Measurements from ENCODE around the gene TNRC6B.

TNRC6B gene

DNA sequence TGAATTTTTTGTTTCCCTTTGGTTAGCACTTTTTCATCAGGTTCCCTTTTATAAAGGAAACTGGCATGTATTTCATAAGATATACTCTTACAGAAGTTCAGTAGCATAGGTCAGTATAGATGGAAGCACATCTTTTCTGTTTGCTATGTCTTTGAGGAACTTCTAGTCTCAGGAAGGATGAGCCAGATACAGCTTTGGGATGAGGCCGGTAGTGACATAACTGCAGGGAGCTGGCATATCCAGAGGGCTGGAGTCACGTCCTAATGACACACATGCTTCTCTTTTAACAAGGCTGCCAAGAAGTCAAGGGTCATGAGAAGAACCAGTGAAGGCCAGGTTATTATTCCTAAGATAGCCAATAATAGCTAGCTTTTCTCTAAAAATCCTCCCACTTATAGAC lies 135.3 kb downstream of the TNRC6B start:
- Mint-ChIP-seq H3K4me1 (no peaks in the 10 kb centered on the region), H3K27me3 (ENCODE audit: low read depth) (no peaks in the 10 kb centered on the region), H3K27ac (no peak overlapping the region), H3K36me3 (ENCODE audit: low read depth) (peaks cover 87% of the 10 kb centered on the region), H3K4me3 (no peak overlapping the region), H3K9me3 (no peaks in the 10 kb centered on the region)
- TF ChIP-seq, protein P1, sequence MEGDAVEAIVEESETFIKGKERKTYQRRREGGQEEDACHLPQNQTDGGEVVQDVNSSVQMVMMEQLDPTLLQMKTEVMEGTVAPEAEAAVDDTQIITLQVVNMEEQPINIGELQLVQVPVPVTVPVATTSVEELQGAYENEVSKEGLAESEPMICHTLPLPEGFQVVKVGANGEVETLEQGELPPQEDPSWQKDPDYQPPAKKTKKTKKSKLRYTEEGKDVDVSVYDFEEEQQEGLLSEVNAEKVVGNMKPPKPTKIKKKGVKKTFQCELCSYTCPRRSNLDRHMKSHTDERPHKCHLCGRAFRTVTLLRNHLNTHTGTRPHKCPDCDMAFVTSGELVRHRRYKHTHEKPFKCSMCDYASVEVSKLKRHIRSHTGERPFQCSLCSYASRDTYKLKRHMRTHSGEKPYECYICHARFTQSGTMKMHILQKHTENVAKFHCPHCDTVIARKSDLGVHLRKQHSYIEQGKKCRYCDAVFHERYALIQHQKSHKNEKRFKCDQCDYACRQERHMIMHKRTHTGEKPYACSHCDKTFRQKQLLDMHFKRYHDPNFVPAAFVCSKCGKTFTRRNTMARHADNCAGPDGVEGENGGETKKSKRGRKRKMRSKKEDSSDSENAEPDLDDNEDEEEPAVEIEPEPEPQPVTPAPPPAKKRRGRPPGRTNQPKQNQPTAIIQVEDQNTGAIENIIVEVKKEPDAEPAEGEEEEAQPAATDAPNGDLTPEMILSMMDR (IDR thresholded peaks at IDR 0.05; ENCODE audit: unreplicated experiment in 3 of 3) = no peak

DNA sequence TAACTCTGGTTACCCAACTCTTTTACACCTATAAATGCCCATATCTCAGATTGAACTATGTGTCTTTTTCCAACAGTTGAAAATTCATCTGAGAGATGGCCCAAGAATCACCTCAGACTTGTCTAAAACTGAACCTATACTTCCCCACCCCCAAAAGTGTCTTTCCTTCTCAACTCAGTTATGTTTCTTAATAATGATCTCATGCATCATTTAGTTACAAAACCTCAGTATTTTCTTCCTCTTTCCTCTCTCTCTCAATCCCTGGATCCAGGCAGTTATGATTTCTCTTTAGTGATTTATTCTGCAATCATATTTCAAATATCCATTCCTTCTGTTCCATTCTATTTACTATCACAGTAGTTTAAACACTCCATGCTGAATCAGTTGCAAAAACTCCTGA lies 136.3 kb downstream of the TNRC6B start:
- Mint-ChIP-seq H3K36me3 (ENCODE audit: low read depth) (peaks cover 87% of the 10 kb centered on the region), H3K4me3 (no peak overlapping the region), H3K4me1 (no peaks in the 10 kb centered on the region), H3K27ac (no peak overlapping the region), H3K27me3 (ENCODE audit: low read depth) (no peaks in the 10 kb centered on the region), H3K9me3 (no peaks in the 10 kb centered on the region)
- TF ChIP-seq, protein P1 (IDR thresholded peaks at IDR 0.05; ENCODE audit: unreplicated experiment in 3 of 3) = no peak

DNA sequence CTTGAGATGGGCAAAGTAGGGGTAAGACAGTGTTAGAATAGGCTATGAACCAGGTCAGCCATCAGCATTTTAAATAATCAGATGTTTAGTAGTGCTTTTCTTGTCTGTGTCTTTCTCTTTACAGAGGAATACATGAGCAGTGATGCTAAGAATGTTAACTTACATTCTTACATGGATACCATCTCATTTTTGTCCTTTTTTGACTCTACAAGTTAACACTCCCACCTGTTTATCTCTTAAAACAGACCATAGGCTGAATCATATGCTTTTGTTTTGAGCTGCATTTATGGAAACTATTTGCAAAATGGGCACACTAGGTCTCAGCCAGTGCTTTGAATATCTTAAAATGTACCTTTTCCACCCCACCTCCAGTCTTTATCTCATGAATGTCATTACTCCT lies 143.0 kb downstream of the TNRC6B start:
- no peak overlapping the region for H3K27ac Mint-ChIP-seq
- no peaks in the 10 kb centered on the region for H3K9me3 Mint-ChIP-seq
- TF ChIP-seq, protein P1 (IDR thresholded peaks at IDR 0.05; ENCODE audit: unreplicated experiment in 3 of 3) = no peak
- H3K4me3 Mint-ChIP-seq = no peak overlapping the region
- H3K4me1 Mint-ChIP-seq = no peaks in the 10 kb centered on the region
- no peaks in the 10 kb centered on the region for H3K27me3 Mint-ChIP-seq (ENCODE audit: low read depth)
- peaks cover 84% of the 10 kb centered on the region for H3K36me3 Mint-ChIP-seq (ENCODE audit: low read depth)

DNA sequence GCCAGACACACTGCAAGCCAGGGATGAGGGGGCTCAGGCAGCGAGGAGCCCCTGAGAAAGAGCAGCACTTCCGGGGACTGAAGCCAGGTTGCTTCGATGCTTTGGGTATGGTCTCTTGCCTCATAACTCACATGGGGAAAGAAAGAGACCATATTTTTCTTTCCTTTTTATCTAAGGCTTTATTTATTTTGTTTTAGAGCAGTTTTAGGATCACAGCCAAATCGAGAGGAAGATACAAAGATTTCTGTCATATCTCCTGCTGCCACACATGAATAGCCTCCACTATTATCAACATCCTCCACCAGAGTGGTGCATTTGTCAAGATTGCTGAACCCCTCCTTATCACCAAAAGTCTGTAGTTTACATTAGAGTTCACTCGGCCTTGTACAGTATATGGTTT lies 144.3 kb downstream of the TNRC6B start:
- no peaks in the 10 kb centered on the region for H3K9me3 Mint-ChIP-seq
- no peaks in the 10 kb centered on the region for H3K27me3 Mint-ChIP-seq (ENCODE audit: low read depth)
- H3K4me1 Mint-ChIP-seq = no peaks in the 10 kb centered on the region
- H3K27ac Mint-ChIP-seq = peak overlapping the region; percentile 19 to 64 (median 21)
- TF ChIP-seq, protein P1 (IDR thresholded peaks at IDR 0.05; ENCODE audit: unreplicated experiment in 3 of 3) = no peak
- no peak overlapping the region for H3K4me3 Mint-ChIP-seq
- H3K36me3 Mint-ChIP-seq (ENCODE audit: low read depth) = peaks cover 76% of the 10 kb centered on the region

DNA sequence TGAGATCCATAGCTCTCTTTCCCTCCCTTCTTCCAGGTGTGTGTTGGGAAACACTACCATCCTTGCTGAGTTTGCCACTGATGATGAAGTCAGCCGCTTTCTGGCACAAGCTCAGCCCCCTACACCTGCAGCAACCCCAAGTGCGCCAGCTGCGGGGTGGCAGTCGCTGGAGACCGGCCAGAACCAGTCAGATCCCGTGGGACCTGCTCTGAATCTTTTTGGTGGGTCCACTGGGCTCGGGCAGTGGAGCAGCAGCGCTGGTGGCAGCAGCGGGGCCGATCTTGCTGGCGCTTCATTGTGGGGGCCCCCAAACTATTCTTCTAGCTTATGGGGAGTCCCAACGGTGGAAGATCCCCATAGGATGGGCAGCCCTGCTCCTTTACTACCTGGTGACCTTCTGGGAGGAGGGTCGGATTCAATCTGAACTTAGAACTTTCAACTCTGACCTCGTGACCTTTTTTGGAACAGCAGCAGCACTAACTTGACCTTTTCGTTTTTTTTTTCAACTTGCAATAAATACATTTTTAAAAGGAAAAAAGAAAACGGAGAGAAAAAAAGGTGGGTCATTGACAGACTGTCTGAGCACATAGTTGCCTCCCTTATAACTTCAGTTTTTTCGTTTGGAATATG lies 145.2 kb downstream of the TNRC6B start:
- H3K4me1 Mint-ChIP-seq = no peaks in the 10 kb centered on the region

More for the DNA sequence above, 145.2 kb downstream of the TNRC6B start:
- H3K4me3 Mint-ChIP-seq = no peak overlapping the region
- H3K36me3 Mint-ChIP-seq (ENCODE audit: low read depth) = peaks cover 75% of the 10 kb centered on the region
- no peak overlapping the region for H3K27ac Mint-ChIP-seq
- no peaks in the 10 kb centered on the region for H3K9me3 Mint-ChIP-seq
- TF ChIP-seq, protein P1 (IDR thresholded peaks at IDR 0.05; ENCODE audit: unreplicated experiment in 3 of 3) = no peak
- H3K27me3 Mint-ChIP-seq (ENCODE audit: low read depth) = no peaks in the 10 kb centered on the region

Measured in nephron (organoid).